ENCODE results near the gene DET1.
"Not testable (repeated sequence)": the region's sequence is repeated elsewhere in the genome, so short reads cannot be mapped to it uniquely, and the experiment has no call there.

Gene DET1

GRCh38 chr15:88491158-88491557 lies 55.3 kb downstream of the DET1 start:
- no peak for DNase-seq

GRCh38 chr15:88490036-88490435 lies 56.4 kb downstream of the DET1 start:
- DNase-seq: no peak

- no peak for DNase-seq
Measured at GRCh38 chr15:88489321-88489720, 57.2 kb downstream of the DET1 start.

GRCh38 chr15:88487796-88488523 lies 58.5 kb downstream of the DET1 start:
- no peak for DNase-seq

GRCh38 chr15:88487178-88487795 lies 59.2 kb downstream of the DET1 start:
- DNase-seq: no peak

GRCh38 chr15:88484682-88485331 lies 61.7 kb downstream of the DET1 start:
- DNase-seq: no peak

- no peak for DNase-seq
Measured at GRCh38 chr15:88482263-88482662, 64.2 kb downstream of the DET1 start.

- DNase-seq: no peak
Measured at GRCh38 chr15:88480981-88481380, 65.5 kb downstream of the DET1 start.

GRCh38 chr15:88479169-88479568 lies 67.3 kb downstream of the DET1 start:
- DNase-seq: no peak

- no peak for DNase-seq
Measured at GRCh38 chr15:88477904-88478303, 68.6 kb downstream of the DET1 start.

- DNase-seq: no peak
Measured at GRCh38 chr15:88477126-88477525, 69.4 kb downstream of the DET1 start.

- peak; percentile 40 for DNase-seq
Measured at GRCh38 chr15:88476635-88477060, 69.8 kb downstream of the DET1 start.

- not testable (repeated sequence) for DNase-seq
Measured at GRCh38 chr15:88473661-88474293, 72.7 kb downstream of the DET1 start.

GRCh38 chr15:88472225-88472624 lies 74.3 kb downstream of the DET1 start:
- DNase-seq: no peak

- DNase-seq: no peak
Measured at GRCh38 chr15:88470625-88471372, 75.7 kb downstream of the DET1 start.

- no peak for DNase-seq
Measured at GRCh38 chr15:88469321-88469720, 77.2 kb downstream of the DET1 start.

- DNase-seq: not testable (repeated sequence)
Measured at GRCh38 chr15:88468721-88469120, 77.8 kb downstream of the DET1 start.

- no peak for DNase-seq
Measured at GRCh38 chr15:88467935-88468528, 78.4 kb downstream of the DET1 start.

GRCh38 chr15:88467073-88467934 lies 79.2 kb downstream of the DET1 start, which contains the start of the genes MRPL46 and MRPS11:
MRPL46 (minus strand) TSS chr15:88467388; CDS start chr15:88467377, 11 bp downstream.
MRPS11 (plus strand) TSS chr15:88467708; CDS start chr15:88467718, 10 bp downstream.
- peak; percentile 90 for DNase-seq

- no peak for DNase-seq
Measured at GRCh38 chr15:88465633-88466224, 80.8 kb downstream of the DET1 start.

All from CD4-positive, alpha-beta T cell treated with Interleukin-12 subunit alpha and Interleukin-12 subunit beta, for 1 hour (primary cell).